Frontal cortex (tissue), 4 donors: ENCODE results near the gene GLIS1. TPM values are rescaled to one million over a fixed set of nuclear protein-coding genes. Genes with fewer than 3 reads are reported as not detected.

Source experiments
- DNase-seq, 2 donors: peaks; one replicate each; pipeline ENCODE4 v3.0.0; 2012; ENCODE audit warnings: low spot score in 2 of 2
- FAIRE-seq: peaks from 2 replicates; lab custom pipeline; 2012; peaks lifted over from hg19 to GRCh38; lab: Jason Lieb, UNC
- total RNA-seq: library from RNA; depleted of rRNA; stranded (reverse); fragments of >200 nt; gene quantifications from one replicate; pipeline ENCODE4 v1.2.3, GENCODE V29; 2014
- donor health status: control.
- donor health status: control.
- donor health status: control.

The GLIS1 gene
- total RNA-seq, 1 donor from 2014 or later: not detected

GRCh38 chr1:53529555-53529954 is 209.4 kb downstream of the GLIS1 start:
- FAIRE-seq (no peak), DNase-seq (no peak)

- FAIRE-seq: no peak
- no peak for DNase-seq
Observed at GRCh38 chr1:53527368-53527767, 211.6 kb downstream of the GLIS1 start.

GRCh38 chr1:53526451-53527101 is 212.4 kb downstream of the GLIS1 start:
- DNase-seq: no peak

GRCh38 chr1:53525595-53525994 is 213.4 kb downstream of the GLIS1 start:
- no peak for DNase-seq
- FAIRE-seq: no peak

More at GRCh38 chr1:53526451-53527101, 212.4 kb downstream of the GLIS1 start:
- FAIRE-seq: no peak

GRCh38 chr1:53524428-53525375 is 214.3 kb downstream of the GLIS1 start:
- FAIRE-seq (no peak), DNase-seq (no peak)

- DNase-seq: no peak
Observed at GRCh38 chr1:53521924-53522552, 216.9 kb downstream of the GLIS1 start.

GRCh38 chr1:53520481-53520880 is 218.5 kb downstream of the GLIS1 start:
- FAIRE-seq (no peak), DNase-seq (no peak)

More at GRCh38 chr1:53521924-53522552, 216.9 kb downstream of the GLIS1 start:
- no peak for FAIRE-seq

- no peak for FAIRE-seq
- DNase-seq: no peak
Observed at GRCh38 chr1:53519421-53519820, 219.5 kb downstream of the GLIS1 start.

- no peak for FAIRE-seq
Observed at GRCh38 chr1:53518775-53519174, 220.2 kb downstream of the GLIS1 start.

GRCh38 chr1:53517821-53518352 is 221.1 kb downstream of the GLIS1 start:
- DNase-seq (no peak), FAIRE-seq (no peak)

More at GRCh38 chr1:53518775-53519174, 220.2 kb downstream of the GLIS1 start:
- DNase-seq: no peak

GRCh38 chr1:53517109-53517508 is 221.9 kb downstream of the GLIS1 start:
- FAIRE-seq: no peak

GRCh38 chr1:53516181-53516580 is 222.8 kb downstream of the GLIS1 start:
- FAIRE-seq (no peak), DNase-seq (no peak)

More at GRCh38 chr1:53517109-53517508, 221.9 kb downstream of the GLIS1 start:
- no peak for DNase-seq

- no peak for FAIRE-seq
- no peak for DNase-seq
Observed at GRCh38 chr1:53514436-53514835, 224.5 kb downstream of the GLIS1 start.

GRCh38 chr1:53513846-53514245 is 225.1 kb downstream of the GLIS1 start:
- no peak for DNase-seq
- no peak for FAIRE-seq

- no peak for DNase-seq
Observed at GRCh38 chr1:53512807-53513755, 225.9 kb downstream of the GLIS1 start.

GRCh38 chr1:53511933-53512806 is 226.8 kb downstream of the GLIS1 start:
- DNase-seq: no peak
- no peak for FAIRE-seq

More at GRCh38 chr1:53512807-53513755, 225.9 kb downstream of the GLIS1 start:
- FAIRE-seq: no peak

GRCh38 chr1:53511323-53511932 is 227.5 kb downstream of the GLIS1 start:
- no peak for FAIRE-seq
- DNase-seq: no peak

GRCh38 chr1:53510215-53510614 is 228.7 kb downstream of the GLIS1 start:
- DNase-seq (no peak), FAIRE-seq (no peak)
